Measurements from ENCODE around the gene WWTR1. TPM values are rescaled to one million over a fixed set of nuclear protein-coding genes. Genes with fewer than 3 reads are reported as not detected.

The WWTR1 gene
- total RNA-seq, 1 experiment from 2014 or later: 28.2 TPM

DNA sequence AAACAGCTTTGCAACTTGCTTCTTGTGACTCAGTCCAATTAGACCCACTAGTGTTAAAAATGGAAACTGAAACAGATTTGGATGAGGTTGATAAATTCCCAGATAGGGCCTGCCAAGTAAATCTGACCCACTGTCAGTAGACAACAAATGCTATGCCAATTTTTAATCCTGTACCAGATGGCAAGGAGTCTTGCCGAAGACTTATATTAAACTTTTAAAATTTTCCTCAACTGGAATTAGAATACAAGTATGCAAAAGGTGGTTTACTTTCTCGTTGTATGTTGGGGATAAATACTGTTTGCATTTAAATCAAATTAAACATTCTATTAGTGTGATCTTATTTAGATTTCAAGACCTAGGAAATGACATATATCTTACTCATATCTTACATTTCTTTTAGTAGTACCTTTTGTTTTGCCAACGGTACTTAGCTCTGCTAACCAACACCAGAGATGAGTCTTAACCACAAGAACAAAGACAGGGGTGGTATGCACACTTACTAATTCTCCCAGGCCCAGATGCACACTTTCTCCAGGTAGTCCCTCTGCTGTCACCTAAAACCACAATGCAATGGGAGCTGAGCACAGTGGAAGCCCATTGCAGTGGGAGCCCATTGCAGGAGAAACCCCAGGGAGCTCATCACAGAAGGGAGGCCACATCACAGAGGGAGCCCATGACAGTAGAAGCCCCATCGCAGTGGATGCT lies 77.8 kb downstream of the WWTR1 start:
- peak; percentile 76 for DNase-seq (ENCODE audit: low spot score)
- in situ Hi-C loops (cut with HindIII; ENCODE audit: low sequenced_read_pairs): loop anchor here (5.0 kb wide), 1 partner anchor 37 kb away; no protein-coding TSS in a partner anchor

DNA sequence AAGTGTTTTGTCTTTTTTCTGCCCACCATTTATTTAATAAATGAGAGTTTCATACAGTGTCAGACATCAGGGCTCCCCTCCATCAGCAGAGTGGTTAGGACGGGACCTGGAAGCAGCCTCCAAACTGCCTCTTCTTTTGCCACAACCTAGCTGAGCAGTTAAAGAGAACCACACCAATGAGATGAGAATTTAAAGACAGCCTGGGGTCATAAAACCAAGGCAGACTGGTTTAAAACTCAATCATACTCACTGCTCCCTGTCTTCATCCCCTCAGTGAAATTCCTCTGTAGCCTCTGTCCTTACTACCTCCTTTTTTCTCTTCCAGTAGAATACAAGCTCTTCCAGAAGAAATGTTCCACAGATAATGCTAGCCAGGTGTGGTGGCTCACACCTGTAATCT lies 78.7 kb downstream of the WWTR1 start:
- no peak for DNase-seq (ENCODE audit: low spot score)
- in situ Hi-C loops (cut with HindIII; ENCODE audit: low sequenced_read_pairs): loop anchor here (5.0 kb wide), 1 partner anchor 38 kb away; no protein-coding TSS in a partner anchor

DNA sequence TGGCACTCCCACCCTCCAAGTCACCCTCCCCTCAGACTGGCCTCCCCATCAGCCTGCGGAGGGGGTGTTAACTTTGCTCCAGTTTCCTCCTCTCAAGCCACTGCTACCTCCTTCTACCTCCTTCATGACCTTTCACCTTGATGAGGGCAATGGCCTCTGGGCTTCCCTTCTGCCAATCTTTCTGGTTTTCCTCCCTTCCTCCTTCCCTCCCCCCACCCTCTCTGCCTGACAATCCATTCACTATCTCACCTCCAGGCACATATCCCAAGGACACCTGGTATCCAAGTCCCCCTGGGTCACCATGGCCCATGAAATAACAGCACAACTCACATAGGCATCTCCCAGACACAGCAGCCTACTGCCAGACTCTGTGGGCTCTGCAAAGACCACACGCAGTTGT lies 80.0 kb downstream of the WWTR1 start:
- in situ Hi-C loops (cut with HindIII; ENCODE audit: low sequenced_read_pairs): loop anchor here (5.0 kb wide), 1 partner anchor 40 kb away; no protein-coding TSS in a partner anchor
- DNase-seq (ENCODE audit: low spot score): no peak

DNA sequence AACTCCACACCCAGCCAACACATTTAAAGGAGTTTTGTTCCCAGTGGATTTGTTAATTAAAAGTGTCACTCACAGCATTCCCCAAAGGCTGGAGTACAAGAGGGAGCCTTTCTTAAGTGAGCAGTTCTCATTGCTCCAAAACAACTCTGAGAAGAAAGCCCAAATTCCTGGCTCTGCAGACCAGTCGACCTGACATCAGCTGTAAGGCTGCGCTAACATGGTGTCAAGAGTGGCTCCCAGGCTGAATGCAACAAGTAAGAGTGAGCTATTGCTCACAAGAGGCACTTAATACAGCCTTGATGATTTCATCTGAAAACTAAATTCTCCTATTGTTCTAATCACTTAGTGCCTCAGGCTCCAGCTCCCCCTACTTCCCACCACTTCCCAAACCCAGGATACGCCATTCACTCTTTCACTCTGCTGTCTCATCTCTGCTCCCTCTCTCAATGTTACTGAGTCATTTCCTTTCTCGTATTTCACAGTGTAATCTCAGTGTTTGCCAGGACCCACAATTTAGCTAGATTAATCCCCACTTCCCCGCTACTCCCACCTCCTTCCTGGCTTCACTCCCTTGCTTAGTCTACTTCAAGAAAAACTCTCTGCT lies 81.8 kb downstream of the WWTR1 start:
- in situ Hi-C loops (cut with HindIII; ENCODE audit: low sequenced_read_pairs): loop anchor here (5.0 kb wide), 1 partner anchor 41 kb away; no protein-coding TSS in a partner anchor
- no peak for DNase-seq (ENCODE audit: low spot score)

DNA sequence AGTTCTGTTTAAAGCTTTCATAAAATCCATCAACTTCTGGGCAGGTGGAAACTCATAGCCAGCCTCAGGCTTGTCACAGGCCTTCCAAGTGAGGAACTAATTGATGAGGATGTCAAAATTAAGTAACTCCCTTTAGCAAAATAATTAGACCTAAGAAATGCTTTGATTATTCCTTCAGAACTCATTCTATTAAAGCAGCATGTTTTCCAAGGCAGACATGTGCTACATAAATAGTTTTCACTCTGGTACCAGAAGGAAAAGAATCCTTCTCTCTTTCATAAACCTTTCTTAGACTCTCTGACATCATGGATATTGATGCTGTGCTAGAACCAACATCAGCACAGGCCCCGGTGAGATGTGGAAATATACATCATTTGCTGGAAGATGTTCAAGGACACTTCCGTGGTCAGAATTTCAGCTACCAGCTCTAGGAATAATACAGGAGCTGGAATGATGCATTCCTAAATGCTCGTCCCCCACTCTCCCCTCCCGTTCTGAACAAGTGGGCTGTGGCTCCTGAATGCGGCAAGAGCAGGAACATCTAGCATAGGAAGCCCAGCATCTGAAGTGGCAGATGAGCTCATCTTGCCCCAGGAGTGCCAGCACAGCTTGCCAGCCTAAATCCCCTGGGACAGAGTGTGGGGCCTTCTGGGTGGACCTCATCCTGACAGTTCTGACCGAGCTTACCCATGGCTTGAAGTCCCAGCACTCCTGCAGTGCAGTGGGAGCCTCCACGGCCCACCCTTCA lies 82.4 kb downstream of the WWTR1 start:
- DNase-seq (ENCODE audit: low spot score): no peak
- in situ Hi-C loops (cut with HindIII; ENCODE audit: low sequenced_read_pairs): loop anchor here (5.0 kb wide), 1 partner anchor 42 kb away; no protein-coding TSS in a partner anchor

DNA sequence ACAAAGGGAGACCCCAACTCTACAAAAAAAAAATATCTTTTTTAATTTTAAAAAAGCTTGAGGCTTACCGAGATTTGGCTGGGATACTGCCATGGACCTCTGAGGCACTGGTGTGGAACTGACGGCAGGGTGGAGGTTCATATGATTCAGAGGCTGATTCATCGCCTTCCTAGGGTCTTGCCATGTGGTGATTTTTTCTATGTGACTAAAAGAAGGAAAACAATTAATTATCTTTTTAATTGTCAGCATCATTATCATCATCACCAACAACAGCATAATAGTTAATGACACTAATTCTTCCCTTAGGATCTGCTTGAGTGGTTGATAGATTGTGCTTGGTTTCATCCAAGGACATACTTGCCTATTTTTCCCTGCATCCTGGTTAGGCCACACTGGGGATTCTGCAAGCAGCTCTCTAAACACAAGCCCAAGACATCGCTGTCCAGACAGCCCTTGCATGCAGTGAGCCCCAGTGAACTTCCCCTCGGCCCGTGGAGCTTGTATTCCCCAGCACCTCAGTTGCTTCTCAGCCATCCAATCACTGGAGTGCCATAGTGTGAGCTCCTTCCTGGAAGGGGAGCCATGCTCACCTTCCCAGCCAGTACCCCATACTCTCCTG lies 84.9 kb downstream of the WWTR1 start:
- no peak for DNase-seq (ENCODE audit: low spot score)
- in situ Hi-C loops (cut with HindIII; ENCODE audit: low sequenced_read_pairs): no loop called here

DNA sequence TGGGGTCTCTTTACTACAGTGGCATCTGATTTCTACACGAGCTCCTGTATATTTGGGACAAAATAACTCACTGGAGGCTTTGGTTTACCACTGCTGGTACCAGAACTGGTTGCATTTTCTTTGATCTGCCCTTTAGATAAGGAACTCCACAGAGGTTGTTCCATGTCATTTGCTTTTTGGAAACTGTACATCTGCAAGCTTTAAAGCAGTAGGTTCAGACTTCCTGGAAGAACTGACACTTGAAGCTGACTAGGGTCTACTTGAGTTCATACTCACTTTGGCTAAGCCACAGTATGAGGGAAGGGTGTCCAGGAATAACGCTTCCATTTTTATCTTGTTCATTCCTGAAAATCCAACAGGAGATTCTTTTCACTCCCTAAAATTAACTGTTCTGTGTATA lies 86.4 kb downstream of the WWTR1 start:
- in situ Hi-C loops (cut with HindIII; ENCODE audit: low sequenced_read_pairs): no loop called here
- no peak for DNase-seq (ENCODE audit: low spot score)

DNA sequence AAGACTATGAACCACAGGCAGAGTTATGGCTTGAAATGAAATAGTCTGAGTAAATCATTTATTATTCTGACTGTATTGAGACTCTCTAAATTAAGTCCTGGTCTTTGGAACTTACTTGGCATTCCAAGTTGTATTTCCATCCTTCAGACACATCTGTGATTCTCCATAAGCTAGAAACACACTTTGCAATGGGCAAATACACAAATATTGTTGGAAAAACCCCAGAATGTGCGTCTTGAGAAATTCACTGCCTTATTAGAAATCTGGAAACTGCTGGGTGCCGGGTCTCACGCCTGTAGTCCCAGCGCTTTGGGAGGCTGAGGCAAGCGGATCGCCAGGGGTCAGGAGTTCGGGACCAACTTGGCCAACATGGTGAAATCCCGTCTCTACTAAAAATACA lies 87.8 kb downstream of the WWTR1 start:
- DNase-seq (ENCODE audit: low spot score): no peak
- in situ Hi-C loops (cut with HindIII; ENCODE audit: low sequenced_read_pairs): no loop called here

DNA sequence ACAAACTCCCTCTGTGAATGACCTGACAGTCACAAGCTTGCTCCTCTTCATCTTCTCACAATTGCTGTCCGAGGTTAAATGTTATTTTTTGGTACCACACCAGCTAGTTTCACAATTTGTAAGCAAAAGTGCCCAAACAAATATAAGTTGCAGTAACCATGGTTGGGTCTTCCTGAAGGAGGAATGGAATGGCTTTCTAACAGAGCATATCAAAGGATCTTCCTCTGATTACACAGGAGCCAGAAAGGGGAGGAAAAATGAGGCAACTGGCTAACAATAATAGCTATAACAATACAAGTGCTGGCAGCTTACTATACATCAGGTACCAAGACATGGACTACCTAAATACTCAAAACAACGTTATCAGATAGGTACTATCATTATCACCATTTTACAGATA lies 90.4 kb downstream of the WWTR1 start:
- DNase-seq (ENCODE audit: low spot score): no peak
- in situ Hi-C loops (cut with HindIII; ENCODE audit: low sequenced_read_pairs): no loop called here

DNA sequence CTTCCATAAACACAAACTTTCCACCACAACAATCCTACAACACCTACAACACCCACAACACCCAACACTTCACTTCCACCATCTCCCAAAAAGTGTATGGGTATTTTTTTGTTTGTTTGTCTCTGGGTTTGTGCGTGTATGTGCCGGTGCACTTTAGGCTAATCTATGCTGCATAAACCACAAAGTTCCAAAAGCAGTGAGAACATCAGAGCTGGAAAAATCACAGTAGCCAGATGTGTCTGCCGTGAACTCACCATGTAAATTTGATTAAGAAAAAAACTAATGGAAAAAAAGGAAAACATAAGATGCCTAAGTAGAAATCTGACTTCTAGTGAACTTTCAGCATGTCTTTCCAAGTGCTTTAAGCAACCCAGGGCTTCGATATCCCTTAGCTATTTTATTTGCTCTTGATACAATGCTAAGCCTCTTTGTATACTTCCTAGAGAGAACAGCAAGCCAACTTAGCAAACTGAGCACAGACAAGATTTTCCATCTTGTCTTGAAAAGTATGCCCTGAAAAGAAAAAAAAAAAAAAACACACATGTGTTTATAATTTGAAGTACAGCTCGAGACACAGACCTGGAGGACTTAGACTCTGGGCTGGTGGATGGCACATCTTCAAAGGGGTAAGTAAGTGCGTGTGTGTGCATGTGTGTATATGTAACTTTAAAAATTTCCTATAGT lies 91.4 kb downstream of the WWTR1 start:
- in situ Hi-C loops (cut with HindIII; ENCODE audit: low sequenced_read_pairs): no loop called here
- no peak for DNase-seq (ENCODE audit: low spot score)

DNA sequence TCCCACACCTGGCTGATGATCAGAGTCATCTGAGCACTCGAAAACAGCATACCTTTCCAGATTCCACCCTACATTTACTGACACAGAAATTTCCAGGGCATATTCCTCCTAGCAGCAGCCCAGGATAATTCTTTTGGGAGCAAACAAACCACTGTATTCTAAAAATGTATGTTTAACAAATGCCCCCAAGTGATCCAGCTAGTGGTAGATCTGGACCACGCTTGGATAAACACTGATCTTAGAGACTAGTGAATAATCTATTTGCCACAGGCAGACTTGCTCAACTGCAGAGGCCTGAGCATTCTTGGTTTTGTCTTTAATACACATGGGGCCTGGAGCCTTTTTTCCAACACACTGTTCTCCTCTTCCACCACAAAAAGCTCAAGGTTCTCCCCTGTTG lies 93.7 kb downstream of the WWTR1 start:
- in situ Hi-C loops (cut with HindIII; ENCODE audit: low sequenced_read_pairs): no loop called here
- no peak for DNase-seq (ENCODE audit: low spot score)

DNA sequence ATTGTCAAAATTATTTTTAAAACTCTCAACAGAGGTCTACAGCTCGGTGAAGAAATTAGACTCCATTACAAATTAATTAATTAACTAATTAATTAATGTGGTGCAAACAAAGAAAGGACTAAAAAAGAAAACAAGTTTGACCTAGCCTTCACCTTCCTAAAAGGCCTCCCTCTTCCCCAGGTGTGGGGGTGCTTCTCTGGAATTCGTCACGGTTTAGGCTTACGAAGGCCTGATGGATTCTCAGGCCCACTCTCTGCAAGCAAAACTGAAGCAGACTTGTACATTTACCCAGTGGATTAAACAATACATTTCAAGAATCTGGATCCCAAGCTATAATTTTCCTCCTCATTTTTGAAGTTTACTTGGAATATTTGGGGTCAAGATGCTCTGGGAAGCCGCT lies 94.7 kb downstream of the WWTR1 start:
- in situ Hi-C loops (cut with HindIII; ENCODE audit: low sequenced_read_pairs): no loop called here
- DNase-seq (ENCODE audit: low spot score): no peak

DNA sequence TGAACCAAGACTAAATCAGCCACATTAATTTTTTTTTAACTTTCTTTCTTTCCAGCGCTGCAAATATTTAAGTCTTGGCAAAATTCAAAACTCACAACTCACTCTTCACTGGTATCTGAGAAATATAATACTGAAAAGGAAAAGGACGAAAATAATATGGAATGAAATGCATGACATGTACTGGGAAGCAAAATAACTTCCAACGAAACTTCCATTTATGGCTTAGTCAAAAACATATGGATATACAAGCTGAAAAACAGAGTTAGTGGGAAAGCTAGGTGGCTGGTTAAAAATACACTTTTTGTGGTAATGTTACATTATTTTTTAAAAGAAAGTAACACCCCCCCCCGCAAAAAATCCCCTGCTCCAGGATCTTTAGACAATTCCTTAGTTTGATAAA lies 97.2 kb downstream of the WWTR1 start:
- in situ Hi-C loops (cut with HindIII; ENCODE audit: low sequenced_read_pairs): no loop called here
- DNase-seq (ENCODE audit: low spot score): no peak

DNA sequence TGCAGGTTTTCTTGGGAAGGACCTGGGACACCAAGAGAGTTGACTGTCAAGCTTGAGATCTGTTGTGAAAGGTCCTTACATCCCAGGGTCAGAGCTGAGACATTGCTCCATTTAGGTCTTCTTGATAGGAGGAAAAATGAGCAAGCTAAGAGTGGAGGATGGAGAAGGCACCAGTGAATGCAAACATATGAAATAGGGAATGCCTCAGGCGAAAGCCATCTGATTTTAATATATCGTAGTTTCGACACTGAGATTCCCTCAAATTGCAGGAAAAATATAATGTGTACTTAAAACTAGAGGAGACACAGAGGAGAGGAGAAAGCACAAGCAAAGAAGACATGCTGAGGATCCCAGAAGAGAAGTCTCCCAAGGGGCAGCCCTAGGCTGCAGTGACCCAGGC lies 97.8 kb downstream of the WWTR1 start:
- no peak for DNase-seq (ENCODE audit: low spot score)
- in situ Hi-C loops (cut with HindIII; ENCODE audit: low sequenced_read_pairs): no loop called here

DNA sequence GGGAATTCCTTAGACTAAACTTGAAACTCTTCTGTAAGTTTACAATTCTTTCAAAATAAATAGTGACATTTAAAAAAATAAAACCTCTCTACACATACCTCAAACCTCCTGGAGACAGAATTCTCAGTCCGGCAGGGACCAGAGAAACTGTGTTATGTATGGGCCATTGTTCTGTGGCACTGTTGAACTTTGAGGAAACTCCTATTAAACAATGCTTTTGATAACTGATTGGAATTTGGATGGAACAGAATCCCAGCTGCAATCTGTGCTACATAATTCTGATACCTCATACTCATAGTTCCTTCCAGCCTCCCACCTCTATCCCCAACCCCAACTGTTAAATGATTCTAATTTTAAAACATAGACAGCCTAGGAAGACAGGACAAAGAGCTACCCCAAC lies 98.3 kb downstream of the WWTR1 start:
- no peak for DNase-seq (ENCODE audit: low spot score)
- in situ Hi-C loops (cut with HindIII; ENCODE audit: low sequenced_read_pairs): no loop called here

DNA sequence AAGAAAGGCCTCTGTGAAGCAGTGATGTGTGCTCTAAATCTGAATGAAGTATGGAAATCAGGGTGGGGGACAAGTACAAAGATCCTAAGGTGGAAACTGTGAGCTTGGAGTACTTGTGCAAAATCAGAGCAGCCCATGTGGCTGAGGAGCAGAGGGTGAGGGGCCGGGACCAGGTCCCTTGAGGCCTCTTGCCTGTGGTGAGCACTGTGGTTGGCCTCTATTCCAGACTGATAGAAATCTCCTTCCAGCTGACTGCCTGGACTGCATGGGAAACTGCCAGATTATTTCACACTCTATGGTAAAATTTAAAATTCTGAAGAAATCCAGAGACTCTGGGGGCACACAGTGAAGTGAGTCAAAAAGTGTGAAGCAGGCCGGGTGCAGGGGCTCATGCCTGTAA lies 101.9 kb downstream of the WWTR1 start:
- in situ Hi-C loops (cut with HindIII; ENCODE audit: low sequenced_read_pairs): no loop called here
- DNase-seq (ENCODE audit: low spot score): no peak

DNA sequence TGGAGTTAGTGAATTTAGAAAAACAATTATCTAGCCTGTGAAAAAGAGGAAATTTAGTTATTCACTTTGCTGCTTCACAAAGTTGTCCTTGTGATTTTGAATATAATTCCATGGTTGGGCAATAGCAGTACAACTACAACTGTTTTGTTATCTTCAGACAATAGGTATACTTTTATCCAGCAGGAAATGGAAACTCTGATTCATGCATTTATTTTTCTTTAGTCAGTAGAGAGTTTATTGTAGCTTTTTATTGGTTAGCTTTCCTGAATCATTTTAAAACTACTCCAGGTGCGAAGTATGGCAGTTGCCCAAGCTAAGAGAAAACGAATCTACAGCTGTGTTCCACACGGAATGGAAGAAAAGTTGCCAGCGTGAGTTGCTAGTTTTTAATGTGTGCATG lies 103.0 kb downstream of the WWTR1 start:
- DNase-seq (ENCODE audit: low spot score): no peak
- in situ Hi-C loops (cut with HindIII; ENCODE audit: low sequenced_read_pairs): no loop called here

DNA sequence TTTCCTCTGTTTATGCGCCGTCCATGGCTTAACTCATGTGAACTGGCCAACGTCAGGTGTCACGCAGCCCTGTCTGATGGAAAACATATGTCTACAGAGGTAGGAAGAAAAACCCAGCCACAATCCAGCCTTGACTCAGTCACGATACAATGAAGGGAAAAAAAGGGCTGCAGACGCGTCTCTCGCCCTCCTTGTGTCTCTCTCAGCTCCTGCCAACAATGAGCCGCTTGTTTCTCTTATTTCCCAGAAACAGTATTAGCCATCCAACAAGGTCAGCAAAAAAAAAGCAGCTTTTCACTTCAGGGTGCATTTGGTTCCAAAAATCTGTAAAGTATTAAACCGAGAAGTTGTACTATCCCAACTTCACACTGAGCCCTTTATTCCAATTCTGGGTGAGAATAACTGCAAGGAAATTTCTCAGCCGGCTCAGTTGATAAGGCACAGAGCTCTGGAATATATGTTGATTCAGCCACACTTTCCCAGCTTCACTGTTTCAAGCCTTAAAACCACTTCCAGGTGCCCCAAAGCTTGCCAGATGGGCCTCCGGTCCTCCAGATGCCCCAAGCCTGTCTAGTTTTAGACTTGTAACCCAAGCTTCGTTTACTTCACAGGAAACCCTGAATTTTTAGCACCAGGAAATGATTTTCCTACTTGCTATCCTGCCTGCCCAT lies 103.9 kb downstream of the WWTR1 start:
- in situ Hi-C loops (cut with HindIII; ENCODE audit: low sequenced_read_pairs): no loop called here
- no peak for DNase-seq (ENCODE audit: low spot score)

DNA sequence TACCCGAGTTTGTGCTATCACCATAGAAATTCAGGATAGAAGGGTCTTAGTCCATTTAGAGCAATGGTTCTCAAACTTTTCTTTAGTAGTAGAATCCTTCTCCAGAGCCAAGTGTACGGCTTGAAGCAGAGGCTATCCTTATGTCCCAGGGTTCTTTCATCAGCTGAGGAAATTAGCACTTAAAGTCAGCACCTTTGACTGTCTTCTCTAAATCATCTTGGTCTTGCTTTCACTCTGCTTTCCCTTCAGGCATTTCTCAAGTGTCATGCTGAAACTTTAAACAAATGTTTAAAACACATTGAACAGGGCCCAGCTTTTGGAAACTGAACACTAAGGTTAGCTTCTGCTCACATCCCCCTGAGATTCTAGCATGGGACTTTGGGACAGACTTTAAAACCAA lies 105.1 kb downstream of the WWTR1 start:
- in situ Hi-C loops (cut with HindIII; ENCODE audit: low sequenced_read_pairs): no loop called here
- no peak for DNase-seq (ENCODE audit: low spot score)
